Measurements from ENCODE around the gene NOX3.
"Not testable (repeated sequence)": the region's sequence is repeated elsewhere in the genome, so short reads cannot be mapped to it uniquely, and the experiment has no call there.

NOX3 gene

DNA sequence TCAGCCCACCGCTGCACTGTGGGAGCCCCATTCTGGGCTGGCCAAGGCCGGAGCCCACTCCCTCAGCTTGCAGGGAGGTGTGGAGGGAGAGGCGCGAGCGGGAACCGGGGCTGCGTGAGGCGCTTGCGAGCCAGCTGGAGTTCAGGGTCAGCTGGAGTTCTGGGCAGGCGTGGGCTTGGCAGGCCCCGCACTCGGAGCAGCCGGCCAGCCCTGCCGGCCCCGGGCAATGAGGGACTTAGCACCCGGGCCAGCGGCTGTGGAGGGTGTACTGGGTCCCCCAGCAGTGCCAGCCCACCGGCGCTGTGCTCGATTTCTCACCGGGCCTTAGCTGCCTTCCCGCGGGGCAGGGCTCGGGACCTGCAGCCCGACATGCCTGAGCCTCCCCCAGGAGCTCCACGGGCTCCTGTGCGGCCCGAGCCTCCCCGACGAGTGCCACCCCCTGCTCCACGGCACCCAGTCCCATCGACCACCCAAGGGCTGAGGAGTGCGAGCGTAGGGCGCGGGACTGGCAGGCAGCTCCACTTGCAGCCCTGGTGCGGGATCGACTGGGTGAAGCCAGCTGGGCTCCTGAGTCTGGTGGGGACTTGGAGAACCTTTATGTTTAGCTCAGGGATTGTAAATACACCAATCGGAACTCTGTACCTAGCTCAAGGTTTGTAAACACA, 92.5 kb downstream of the NOX3 start:
- DNase-seq = not testable (repeated sequence)

DNA sequence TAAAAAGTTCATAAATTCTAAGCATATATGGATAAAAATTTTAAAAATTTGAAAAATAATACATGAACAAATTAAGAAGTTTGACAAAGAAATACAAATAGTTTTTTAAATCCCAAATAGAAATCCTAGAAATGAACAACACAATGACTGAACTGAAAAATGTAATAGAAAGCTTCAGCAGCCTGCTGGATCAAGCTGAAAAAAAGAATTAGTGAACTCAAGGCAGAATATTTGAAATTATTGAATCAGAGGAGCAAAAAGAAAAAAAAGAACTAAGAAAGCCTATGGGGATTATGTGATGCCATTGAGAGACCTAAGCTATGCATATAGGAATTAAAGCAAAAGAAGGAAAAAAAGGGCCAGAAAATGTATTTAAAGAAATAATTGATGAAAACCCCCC, 101.5 kb downstream of the NOX3 start:
- DNase-seq = no peak

DNA sequence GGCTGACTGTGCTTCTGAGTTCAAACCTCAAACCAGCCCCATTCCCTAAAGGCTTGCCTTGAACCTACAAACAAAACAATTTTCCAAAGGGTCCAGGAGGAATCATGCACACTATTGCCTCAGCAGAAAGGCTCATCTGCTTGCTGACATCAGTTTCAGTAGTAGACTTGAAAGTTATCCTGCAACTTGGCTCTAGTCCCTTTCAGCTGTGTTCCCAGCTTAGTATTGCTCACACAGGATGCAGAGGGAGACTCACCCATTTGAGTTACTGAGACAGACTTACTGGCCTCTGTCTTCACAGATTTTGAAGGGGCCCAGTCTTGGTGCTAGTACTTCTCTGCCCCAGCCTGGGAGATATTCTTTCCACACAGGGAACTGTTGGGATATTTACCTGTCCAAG, 102.8 kb downstream of the NOX3 start:
- no peak for DNase-seq

DNA sequence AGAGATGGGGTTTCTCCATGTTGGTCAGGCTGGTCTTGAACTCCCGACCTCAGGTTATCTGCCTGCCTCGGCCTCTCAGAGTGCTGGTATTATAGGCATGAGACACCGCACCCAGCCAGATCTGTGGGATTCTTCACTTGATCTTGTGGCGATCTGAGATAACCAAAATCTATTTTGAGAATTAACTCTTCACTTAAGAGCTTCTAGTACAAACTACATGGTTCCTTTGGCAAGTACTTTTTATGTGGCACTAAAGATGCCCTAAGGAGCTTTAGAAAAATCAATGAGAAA, 103.6 kb downstream of the NOX3 start:
- DNase-seq = no peak

DNA sequence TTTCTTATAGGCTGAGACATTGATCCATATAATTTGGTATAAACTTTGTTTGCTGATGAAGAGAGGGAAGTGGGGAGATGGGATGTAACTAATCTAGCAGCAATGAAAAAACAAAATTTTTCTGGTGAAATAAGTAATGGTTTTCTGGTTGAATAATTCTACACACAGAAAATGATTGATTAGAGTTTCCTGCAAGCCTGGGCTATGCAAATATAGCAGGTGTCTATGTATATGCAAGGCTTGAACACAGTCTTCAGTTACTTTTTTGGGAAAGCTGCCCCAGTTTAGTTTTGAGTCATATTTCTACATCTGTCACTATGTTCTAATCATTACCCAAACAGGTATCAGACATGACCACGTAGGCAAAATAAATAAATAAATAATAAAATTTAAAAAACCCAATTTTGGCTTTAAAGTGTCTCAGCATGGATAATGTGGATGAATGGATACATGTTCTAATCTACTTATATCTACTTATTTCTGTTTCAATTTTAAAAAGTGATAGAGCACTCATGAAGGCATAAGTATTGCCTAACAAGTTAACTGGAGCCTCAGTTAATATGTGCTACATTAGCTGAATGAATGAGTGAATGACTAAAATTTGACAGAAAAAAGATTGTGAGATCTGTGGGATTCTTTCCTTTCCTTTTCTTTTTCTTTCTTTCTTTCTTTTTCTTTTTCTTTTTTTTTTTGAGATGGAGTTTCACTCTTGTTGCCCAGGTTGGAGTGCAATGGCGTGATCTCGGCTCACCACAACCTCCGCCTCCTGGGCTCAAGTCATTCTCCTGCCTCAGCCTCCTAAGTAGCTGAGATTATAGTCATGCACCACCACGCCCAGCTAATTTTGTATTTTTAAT, 104.1 kb downstream of the NOX3 start:
- DNase-seq = no peak

DNA sequence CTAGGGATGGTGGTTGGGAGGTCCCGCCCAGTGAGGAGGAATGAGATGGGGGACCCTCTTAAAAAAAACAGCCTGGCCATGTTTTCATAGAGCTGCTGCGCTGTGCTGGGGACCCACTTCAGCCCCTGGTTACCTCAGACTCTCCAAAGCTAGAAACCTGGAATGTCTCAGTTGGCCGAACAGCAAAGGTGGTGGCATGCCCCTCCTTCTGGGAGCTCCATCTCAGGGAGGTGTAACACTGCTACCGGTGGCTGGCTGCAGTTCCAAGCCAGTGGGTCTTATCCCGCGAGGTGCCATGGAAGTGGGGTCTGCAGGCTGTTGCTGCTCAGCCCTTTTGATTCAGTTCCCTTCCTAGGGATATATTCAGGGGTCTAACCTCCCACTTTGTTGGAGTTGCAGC, 105.7 kb downstream of the NOX3 start:
- DNase-seq = no peak

DNA sequence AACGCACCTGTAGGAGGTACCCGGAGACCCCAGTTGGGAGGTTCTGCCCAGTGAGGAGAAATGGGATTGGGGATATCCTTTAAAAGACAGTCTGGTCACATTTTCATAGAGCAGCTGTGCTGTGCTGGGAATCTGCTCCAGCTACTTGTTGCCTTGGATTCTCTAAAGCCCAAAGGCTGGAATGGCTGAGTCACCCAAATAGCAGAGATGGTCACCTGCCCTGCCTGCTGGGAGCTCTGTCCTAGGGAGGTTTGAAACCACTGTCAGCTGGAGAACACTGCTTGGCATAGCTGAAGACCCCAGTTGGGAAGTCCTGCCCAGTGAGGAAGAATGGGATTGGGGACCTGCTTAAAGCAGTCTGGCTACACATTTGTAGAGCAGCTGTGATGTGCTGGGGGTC, 106.5 kb downstream of the NOX3 start:
- no peak for DNase-seq

DNA sequence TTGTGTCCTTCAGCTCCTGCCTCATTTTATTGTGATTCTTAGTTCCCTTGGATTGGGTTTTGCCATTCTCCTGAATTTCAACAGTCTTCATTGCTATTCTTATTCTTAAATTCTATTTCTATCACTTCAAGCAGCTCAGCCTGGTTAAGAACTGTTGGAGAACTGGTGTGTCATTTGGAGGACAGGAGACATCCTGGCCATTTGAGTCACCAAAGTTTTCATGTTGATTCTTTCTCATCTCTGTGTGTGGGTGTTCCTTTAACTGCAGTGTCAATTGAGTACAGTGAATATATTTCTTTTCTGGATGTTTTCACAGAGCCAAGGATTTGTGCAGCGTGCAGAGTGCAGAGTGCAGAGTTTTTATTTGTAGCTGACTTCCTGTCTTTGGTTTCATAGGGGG, 107.8 kb downstream of the NOX3 start:
- no peak for DNase-seq

DNA sequence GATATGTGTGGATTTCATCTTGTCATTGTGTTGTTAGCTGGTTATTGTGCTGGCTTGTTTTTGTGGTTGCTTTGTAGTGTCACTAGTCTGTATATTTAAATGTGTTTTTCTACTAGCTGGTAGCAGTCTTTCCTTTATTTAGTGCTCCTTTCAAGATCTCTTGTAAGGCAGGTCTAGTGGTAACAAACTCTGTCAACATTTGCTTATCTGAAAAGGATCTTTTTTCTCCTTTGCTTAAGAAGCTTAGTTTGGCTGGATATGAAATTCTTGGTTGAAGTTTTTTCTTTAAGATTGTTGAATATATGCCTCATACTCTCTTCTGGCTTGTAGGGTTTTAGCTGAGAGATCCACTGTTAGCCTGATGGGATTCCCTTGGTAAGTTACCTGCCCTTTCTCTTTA, 108.7 kb downstream of the NOX3 start:
- DNase-seq = no peak
